Testis (tissue), 2 donors: ENCODE data around the gene ADCY2.

Source experiments
- CTCF ChIP-seq, 3 experiments: fragments of 450-650 bp in 2 of 3; fragments of 200-600 bp in 1 of 3; sonication (generic) in 1 of 3; IDR thresholded peaks; one replicate each; pipeline ENCODE4 v1.5.1; 2016 to 2019; ENCODE audit warnings: antibody characterized with exemption in 3 of 3, mild to moderate bottlenecking in 2 of 3, moderate library complexity in 1 of 3
- POLR2A ChIP-seq: fragments of 450-650 bp; IDR thresholded peaks from one replicate; pipeline ENCODE4 v1.6.1; 2017; ENCODE audit warnings: antibody characterized with exemption, mild to moderate bottlenecking, moderate library complexity

- TF ChIP-seq CTCF (IDR thresholded peaks at IDR 0.05): no peak
- TF ChIP-seq POLR2A: no peak
These were observed 374.5 kb downstream of the ADCY2 start for GRCh38 chr5:7770436-7770835.
